HepG2 (cell line): ENCODE data around the gene PIEZO1. TPM values are rescaled to one million over a fixed set of nuclear protein-coding genes. Genes with fewer than 3 reads are reported as not detected.

Experiments
- ARNTL ChIP-seq: sonication (generic); formaldehyde crosslinking; IDR thresholded peaks from 2 replicates; pipeline ENCODE4 v1.4.0; 2020; ENCODE audit warnings: mild to moderate bottlenecking, missing genetic modification reagents
- DNMT1 ChIP-seq: sonication (generic); formaldehyde crosslinking; IDR thresholded peaks from 2 replicates; pipeline ENCODE4 v1.5.1; 2020; ENCODE audit warnings: mild to moderate bottlenecking, missing genetic modification reagents
- NFKB2 ChIP-seq: sonication (generic); formaldehyde crosslinking; IDR thresholded peaks from 2 replicates; pipeline ENCODE4 v1.4.0; 2020; ENCODE audit warnings: missing genetic modification reagents, borderline replicate concordance
- REXO4 ChIP-seq: sonication (generic); formaldehyde crosslinking; IDR thresholded peaks from 2 replicates; pipeline ENCODE4 v1.8.0; 2022; ENCODE audit warnings: missing genetic modification reagents, mild to moderate bottlenecking, borderline replicate concordance
- STAG1 ChIP-seq: sonication (generic); formaldehyde crosslinking; IDR thresholded peaks from 2 replicates; pipeline ENCODE4 v1.4.0; 2020; ENCODE audit warnings: missing genetic modification reagents
- ZNF530 ChIP-seq: sonication (generic); formaldehyde crosslinking; IDR thresholded peaks from 2 replicates; pipeline ENCODE4 v1.5.0; 2020; ENCODE audit warnings: low read depth, mild to moderate bottlenecking, missing genetic modification reagents
- ZNF761 ChIP-seq: sonication (generic); formaldehyde crosslinking; conservative IDR thresholded peaks from 2 replicates; pipeline ENCODE4 v1.4.0; 2020; ENCODE audit warnings: mild to moderate bottlenecking, missing genetic modification reagents
- ZNF816 ChIP-seq: sonication (generic); formaldehyde crosslinking; IDR thresholded peaks from 2 replicates; pipeline ENCODE4 v1.8.0; 2022; ENCODE audit warnings: missing genetic modification reagents, mild to moderate bottlenecking, borderline replicate concordance
- ZNF891 ChIP-seq: sonication (generic); formaldehyde crosslinking; IDR thresholded peaks from 2 replicates; pipeline ENCODE4 v1.5.0; 2020; ENCODE audit warnings: mild to moderate bottlenecking, missing genetic modification reagents
- polyA plus RNA-seq, 8 experiments: library from polyadenylated mRNA; depleted of rRNA in 3 of 8; stranded (reverse) in 7 of 8; unstranded in 1 of 8; fragments of >200 nt; fragmentation: Illumina TruSeq in 4 of 8; extraction: Trizol in 4 of 8; gene quantifications; 2 replicates each; pipeline versions ENCODE4 v1.2.1 to v1.2.3, GENCODE V29; 2011 to 2016; ENCODE audit warnings: low read depth in 4 of 8, missing spikeins in 1 of 8, mixed read lengths in 1 of 8; ENCODE audit not compliant: insufficient read depth in 1 of 8
- total RNA-seq, 5 experiments: library from RNA; depleted of rRNA; stranded (reverse); fragments of >200 nt; fragmentation: Illumina TruSeq; extraction: Trizol; gene quantifications; 2 replicates each; pipeline ENCODE4 v1.2.3, GENCODE V29; 2016; ENCODE audit warnings: low read depth in 1 of 5
- TF ChIP-seq, protein P1 (sequence below): IDR thresholded peaks from 2 replicates; pipeline ENCODE4 v1.6.1; 2012; ENCODE audit warnings: low read length, improper control_type of control experiment
- TF ChIP-seq, protein P2 (sequence below): sonication (generic); formaldehyde crosslinking; IDR thresholded peaks from 2 replicates; pipeline ENCODE4 v1.5.0; 2020; ENCODE audit warnings: mild to moderate bottlenecking, missing genetic modification reagents
- TF ChIP-seq, protein P3 (sequence below): IDR thresholded peaks from 2 replicates; pipeline ENCODE4 v1.6.1; 2016; ENCODE audit warnings: missing biosample characterization, missing genetic modification reagents, low read depth
- TF ChIP-seq, protein P4 (sequence below): sonication (generic); formaldehyde crosslinking; IDR thresholded peaks from 2 replicates; pipeline ENCODE4 v1.4.0; 2020; ENCODE audit warnings: missing genetic modification reagents, borderline replicate concordance
- TF ChIP-seq, protein P5 (sequence below): sonication (generic); formaldehyde crosslinking; IDR thresholded peaks from 2 replicates; pipeline ENCODE4 v1.5.0; 2020; ENCODE audit warnings: mild to moderate bottlenecking, missing genetic modification reagents, moderate library complexity
- TF ChIP-seq, protein P6 (sequence below): sonication (generic); formaldehyde crosslinking; IDR thresholded peaks from 2 replicates; pipeline ENCODE4 v1.9.0; 2022; ENCODE audit warnings: missing genetic modification reagents, mild to moderate bottlenecking, borderline replicate concordance

The PIEZO1 gene
- total and polyA plus RNA-seq, 2 of the 13 experiments (the other 11 are each of a cell fraction or from before 2014, with no cell fraction given) = 67.9 to 85.0 TPM

DNA sequence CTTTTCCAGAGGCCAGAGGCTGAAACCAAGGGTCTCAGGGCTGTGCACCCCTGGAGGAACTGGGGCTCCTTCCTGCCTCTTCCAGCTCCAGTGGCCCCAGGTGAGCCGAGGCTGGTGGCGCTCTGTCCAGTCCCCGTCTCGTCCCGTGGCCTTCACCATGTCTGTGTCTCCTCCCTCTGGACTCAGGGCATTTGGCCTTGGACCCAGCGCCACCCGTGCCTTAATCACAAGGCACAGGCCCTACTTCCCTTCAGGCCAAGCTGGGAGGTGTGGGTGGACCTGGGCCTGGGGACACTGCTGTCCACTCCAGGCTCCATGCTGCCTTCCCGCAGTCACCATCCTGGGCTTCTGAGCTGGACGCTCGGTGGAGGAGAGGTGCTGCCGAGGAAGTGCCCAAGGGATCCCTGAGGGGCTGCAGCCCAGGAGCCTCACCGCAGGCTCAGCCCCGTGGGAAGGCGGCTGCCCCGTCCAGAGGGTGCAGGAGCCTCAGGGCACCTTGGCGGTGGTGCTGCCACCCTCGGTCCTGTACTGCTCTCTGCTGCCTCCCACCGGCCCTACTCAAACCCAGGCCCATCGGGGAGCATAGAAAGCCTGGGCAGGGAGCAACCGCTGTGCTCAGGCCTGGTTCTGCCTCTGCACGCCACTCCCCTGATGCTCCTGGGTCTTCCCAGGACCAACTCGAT, 36.3 kb upstream of the PIEZO1 start (continued):
- TF ChIP-seq, protein P1, sequence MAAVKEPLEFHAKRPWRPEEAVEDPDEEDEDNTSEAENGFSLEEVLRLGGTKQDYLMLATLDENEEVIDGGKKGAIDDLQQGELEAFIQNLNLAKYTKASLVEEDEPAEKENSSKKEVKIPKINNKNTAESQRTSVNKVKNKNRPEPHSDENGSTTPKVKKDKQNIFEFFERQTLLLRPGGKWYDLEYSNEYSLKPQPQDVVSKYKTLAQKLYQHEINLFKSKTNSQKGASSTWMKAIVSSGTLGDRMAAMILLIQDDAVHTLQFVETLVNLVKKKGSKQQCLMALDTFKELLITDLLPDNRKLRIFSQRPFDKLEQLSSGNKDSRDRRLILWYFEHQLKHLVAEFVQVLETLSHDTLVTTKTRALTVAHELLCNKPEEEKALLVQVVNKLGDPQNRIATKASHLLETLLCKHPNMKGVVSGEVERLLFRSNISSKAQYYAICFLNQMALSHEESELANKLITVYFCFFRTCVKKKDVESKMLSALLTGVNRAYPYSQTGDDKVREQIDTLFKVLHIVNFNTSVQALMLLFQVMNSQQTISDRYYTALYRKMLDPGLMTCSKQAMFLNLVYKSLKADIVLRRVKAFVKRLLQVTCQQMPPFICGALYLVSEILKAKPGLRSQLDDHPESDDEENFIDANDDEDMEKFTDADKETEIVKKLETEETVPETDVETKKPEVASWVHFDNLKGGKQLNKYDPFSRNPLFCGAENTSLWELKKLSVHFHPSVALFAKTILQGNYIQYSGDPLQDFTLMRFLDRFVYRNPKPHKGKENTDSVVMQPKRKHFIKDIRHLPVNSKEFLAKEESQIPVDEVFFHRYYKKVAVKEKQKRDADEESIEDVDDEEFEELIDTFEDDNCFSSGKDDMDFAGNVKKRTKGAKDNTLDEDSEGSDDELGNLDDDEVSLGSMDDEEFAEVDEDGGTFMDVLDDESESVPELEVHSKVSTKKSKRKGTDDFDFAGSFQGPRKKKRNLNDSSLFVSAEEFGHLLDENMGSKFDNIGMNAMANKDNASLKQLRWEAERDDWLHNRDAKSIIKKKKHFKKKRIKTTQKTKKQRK = no peak
- peak; percentile 34; the same call in 1 of the 2 replicates for TF ChIP-seq DNMT1 (CRISPR knock-in tag)
- no peak for TF ChIP-seq ZNF761
- no peak for TF ChIP-seq ARNTL (CRISPR knock-in tag)
- no peak for TF ChIP-seq ZNF530 (CRISPR knock-in tag)
- TF ChIP-seq, protein P2, sequence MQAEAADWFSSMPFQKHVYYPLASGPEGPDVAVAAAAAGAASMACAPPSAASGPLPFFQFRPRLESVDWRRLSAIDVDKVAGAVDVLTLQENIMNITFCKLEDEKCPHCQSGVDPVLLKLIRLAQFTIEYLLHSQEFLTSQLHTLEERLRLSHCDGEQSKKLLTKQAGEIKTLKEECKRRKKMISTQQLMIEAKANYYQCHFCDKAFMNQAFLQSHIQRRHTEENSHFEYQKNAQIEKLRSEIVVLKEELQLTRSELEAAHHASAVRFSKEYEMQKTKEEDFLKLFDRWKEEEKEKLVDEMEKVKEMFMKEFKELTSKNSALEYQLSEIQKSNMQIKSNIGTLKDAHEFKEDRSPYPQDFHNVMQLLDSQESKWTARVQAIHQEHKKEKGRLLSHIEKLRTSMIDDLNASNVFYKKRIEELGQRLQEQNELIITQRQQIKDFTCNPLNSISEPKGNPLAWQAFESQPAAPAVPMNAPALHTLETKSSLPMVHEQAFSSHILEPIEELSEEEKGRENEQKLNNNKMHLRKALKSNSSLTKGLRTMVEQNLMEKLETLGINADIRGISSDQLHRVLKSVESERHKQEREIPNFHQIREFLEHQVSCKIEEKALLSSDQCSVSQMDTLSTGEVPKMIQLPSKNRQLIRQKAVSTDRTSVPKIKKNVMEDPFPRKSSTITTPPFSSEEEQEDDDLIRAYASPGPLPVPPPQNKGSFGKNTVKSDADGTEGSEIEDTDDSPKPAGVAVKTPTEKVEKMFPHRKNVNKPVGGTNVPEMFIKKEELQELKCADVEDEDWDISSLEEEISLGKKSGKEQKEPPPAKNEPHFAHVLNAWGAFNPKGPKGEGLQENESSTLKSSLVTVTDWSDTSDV (CRISPR knock-in tag) = peak; percentile 45; the same call in 1 of the 2 replicates
- TF ChIP-seq, protein P3, sequence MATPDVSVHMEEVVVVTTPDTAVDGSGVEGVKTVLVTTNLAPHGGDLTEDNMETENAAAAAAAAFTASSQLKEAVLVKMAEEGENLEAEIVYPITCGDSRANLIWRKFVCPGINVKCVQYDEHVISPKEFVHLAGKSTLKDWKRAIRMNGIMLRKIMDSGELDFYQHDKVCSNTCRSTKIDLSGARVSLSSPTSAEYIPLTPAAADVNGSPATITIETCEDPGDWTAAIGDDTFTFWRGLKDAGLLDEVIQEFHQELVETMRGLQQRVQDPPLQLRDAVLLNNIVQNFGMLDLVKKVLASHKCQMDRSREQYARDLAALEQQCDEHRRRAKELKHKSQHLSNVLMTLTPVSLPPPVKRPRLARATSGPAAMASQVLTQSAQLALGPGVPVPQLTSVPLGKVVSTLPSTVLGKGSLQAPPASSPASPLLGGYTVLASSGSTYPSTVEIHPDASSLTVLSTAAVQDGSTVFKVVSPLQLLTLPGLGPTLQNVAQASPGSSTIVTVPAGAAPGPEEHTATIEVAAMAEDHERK (CRISPR knock-in tag) = no peak
- TF ChIP-seq, protein P4, sequence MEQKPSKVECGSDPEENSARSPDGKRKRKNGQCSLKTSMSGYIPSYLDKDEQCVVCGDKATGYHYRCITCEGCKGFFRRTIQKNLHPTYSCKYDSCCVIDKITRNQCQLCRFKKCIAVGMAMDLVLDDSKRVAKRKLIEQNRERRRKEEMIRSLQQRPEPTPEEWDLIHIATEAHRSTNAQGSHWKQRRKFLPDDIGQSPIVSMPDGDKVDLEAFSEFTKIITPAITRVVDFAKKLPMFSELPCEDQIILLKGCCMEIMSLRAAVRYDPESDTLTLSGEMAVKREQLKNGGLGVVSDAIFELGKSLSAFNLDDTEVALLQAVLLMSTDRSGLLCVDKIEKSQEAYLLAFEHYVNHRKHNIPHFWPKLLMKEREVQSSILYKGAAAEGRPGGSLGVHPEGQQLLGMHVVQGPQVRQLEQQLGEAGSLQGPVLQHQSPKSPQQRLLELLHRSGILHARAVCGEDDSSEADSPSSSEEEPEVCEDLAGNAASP = 0 out of 2 replicates have a peak, but pooled peaks have one; percentile 23
- TF ChIP-seq ZNF891 (CRISPR knock-in tag) = 0 out of 2 replicates have a peak, but pooled peaks have one; percentile 26
- TF ChIP-seq STAG1 (CRISPR knock-in tag) = peak; percentile 71
- TF ChIP-seq REXO4 (CRISPR knock-in tag) = no peak
- no peak for TF ChIP-seq ZNF816 (CRISPR knock-in tag)
- peak; percentile 60; the same call in 1 of the 2 replicates for TF ChIP-seq NFKB2
- TF ChIP-seq, protein P5, sequence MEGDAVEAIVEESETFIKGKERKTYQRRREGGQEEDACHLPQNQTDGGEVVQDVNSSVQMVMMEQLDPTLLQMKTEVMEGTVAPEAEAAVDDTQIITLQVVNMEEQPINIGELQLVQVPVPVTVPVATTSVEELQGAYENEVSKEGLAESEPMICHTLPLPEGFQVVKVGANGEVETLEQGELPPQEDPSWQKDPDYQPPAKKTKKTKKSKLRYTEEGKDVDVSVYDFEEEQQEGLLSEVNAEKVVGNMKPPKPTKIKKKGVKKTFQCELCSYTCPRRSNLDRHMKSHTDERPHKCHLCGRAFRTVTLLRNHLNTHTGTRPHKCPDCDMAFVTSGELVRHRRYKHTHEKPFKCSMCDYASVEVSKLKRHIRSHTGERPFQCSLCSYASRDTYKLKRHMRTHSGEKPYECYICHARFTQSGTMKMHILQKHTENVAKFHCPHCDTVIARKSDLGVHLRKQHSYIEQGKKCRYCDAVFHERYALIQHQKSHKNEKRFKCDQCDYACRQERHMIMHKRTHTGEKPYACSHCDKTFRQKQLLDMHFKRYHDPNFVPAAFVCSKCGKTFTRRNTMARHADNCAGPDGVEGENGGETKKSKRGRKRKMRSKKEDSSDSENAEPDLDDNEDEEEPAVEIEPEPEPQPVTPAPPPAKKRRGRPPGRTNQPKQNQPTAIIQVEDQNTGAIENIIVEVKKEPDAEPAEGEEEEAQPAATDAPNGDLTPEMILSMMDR (CRISPR knock-in tag) = peak; percentile 79
- TF ChIP-seq, protein P6, sequence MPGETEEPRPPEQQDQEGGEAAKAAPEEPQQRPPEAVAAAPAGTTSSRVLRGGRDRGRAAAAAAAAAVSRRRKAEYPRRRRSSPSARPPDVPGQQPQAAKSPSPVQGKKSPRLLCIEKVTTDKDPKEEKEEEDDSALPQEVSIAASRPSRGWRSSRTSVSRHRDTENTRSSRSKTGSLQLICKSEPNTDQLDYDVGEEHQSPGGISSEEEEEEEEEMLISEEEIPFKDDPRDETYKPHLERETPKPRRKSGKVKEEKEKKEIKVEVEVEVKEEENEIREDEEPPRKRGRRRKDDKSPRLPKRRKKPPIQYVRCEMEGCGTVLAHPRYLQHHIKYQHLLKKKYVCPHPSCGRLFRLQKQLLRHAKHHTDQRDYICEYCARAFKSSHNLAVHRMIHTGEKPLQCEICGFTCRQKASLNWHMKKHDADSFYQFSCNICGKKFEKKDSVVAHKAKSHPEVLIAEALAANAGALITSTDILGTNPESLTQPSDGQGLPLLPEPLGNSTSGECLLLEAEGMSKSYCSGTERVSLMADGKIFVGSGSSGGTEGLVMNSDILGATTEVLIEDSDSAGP = peak; percentile 48; the same call in 1 of the 2 replicates
